ENCODE results near the gene TRAF2. TPM values are rescaled to one million over a fixed set of nuclear protein-coding genes. Genes with fewer than 3 reads are reported as not detected.

TRAF2 gene
- total RNA-seq, 1 donor from 2014 or later, result 10.0 TPM

DNA sequence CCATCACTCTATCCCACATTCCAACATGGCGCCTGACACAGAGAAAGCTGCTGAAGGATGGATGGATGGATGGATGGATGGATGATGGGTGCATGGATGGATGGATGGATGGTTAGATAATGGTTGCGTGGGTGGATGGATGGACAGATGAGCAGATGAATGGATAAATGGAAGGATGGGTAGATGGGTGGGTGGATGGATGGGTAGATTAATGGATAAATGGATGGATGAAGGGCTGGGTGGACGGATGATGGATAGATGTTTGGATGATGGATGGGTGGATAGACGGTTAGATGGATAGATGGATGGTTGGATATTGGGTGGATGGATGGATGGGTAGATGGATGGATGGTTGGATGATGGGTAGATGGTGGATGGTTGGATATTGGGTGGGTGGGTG is 70.3 kb downstream of the TRAF2 start:
- peaks cover 21% of the 10 kb centered on the region for H3K4me1 ChIP-seq
- no peaks in the 10 kb centered on the region for H3K9me3 ChIP-seq (replicated peaks)
- H3K27me3 ChIP-seq (ENCODE audit: low read depth), result no peaks in the 10 kb centered on the region
- intact Hi-C loops (cut with micrococcal nuclease), result no loop called here
- H3K4me3 ChIP-seq, result no peak overlapping the region
- H3K27ac ChIP-seq (replicated peaks), result no peak overlapping the region
- no peak for DNase-seq
- TF ChIP-seq, protein P1, sequence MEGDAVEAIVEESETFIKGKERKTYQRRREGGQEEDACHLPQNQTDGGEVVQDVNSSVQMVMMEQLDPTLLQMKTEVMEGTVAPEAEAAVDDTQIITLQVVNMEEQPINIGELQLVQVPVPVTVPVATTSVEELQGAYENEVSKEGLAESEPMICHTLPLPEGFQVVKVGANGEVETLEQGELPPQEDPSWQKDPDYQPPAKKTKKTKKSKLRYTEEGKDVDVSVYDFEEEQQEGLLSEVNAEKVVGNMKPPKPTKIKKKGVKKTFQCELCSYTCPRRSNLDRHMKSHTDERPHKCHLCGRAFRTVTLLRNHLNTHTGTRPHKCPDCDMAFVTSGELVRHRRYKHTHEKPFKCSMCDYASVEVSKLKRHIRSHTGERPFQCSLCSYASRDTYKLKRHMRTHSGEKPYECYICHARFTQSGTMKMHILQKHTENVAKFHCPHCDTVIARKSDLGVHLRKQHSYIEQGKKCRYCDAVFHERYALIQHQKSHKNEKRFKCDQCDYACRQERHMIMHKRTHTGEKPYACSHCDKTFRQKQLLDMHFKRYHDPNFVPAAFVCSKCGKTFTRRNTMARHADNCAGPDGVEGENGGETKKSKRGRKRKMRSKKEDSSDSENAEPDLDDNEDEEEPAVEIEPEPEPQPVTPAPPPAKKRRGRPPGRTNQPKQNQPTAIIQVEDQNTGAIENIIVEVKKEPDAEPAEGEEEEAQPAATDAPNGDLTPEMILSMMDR (IDR thresholded peaks at IDR 0.05; ENCODE audit: borderline replicate concordance), result no peak
- no peaks in the 10 kb centered on the region for H3K36me3 ChIP-seq

DNA sequence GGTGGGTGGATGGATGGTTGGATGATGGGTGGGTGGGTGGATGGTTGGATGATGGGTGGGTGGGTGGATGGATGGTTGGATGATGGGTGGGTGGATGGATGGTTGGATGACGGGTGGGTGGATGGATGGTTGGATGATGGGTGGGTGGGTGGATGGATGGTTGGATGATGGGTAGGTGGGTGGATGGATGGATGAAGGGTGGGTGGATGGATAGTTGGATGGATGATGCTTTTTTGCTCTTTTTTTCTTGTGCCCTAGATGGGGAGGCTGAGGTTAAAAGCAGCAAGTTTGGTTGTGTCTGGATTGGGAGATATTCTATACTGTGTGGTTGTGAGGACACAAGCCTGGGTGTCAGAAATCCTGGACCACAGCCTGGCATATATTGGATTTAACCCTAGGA is 71.1 kb downstream of the TRAF2 start:
- H3K27ac ChIP-seq (replicated peaks), result no peak overlapping the region
- H3K4me3 ChIP-seq, result no peak overlapping the region
- H3K36me3 ChIP-seq, result no peaks in the 10 kb centered on the region
- no peaks in the 10 kb centered on the region for H3K9me3 ChIP-seq (replicated peaks)
- no peaks in the 10 kb centered on the region for H3K27me3 ChIP-seq (ENCODE audit: low read depth)
- TF ChIP-seq, protein P1 (IDR thresholded peaks at IDR 0.05; ENCODE audit: borderline replicate concordance), result no peak
- DNase-seq, result no peak
- intact Hi-C loops (cut with micrococcal nuclease), result no loop called here
- H3K4me1 ChIP-seq, result peaks cover 21% of the 10 kb centered on the region

DNA sequence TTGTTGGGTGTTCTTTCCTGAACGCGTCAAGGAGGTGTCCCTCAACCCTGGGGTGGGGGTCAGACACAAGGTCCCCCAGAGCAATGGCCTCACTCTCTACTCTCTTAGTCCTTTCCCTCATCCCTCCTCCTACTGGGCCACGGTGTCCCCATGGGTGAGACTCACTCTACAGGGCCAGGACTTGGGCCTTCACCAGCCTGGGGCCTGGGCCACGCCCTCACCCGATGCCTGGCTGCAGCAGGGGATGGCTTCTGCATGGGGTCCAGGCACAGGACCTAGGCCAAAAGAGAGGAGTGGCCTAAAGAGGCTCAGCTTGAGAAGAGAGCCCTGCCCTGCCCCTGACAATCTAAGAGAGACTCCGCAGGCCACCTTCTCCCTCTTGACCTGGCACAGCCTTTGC is 71.6 kb downstream of the TRAF2 start:
- DNase-seq, result no peak
- TF ChIP-seq, protein P1 (IDR thresholded peaks at IDR 0.05; ENCODE audit: borderline replicate concordance), result no peak
- Histone ChIP-seq H3K36me3 (no peaks in the 10 kb centered on the region), H3K9me3 (replicated peaks) (no peaks in the 10 kb centered on the region), H3K27me3 (ENCODE audit: low read depth) (no peaks in the 10 kb centered on the region), H3K4me3 (no peak overlapping the region), H3K27ac (replicated peaks) (no peak overlapping the region), H3K4me1 (peaks cover 18% of the 10 kb centered on the region)
- intact Hi-C loops (cut with micrococcal nuclease), result no loop called here

DNA sequence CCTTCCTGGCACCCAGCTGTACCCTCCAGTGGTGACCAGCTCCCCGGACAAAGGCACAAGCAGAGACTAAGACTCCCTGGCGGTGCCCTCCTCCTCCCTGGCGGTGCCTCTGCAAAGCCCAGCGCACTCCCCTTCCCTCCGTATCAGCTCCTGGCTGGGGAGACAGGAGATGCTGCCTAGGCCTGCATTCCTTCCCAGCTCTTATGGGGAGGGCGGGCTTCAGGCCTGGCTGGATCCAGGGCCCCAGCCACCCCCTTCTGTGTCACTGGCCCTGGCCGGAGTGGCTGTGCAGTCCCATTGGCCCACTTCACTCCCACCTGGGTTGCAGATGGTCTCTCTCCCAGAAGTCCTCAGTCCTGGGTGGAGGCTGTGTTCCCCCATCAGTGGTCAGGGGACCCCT is 72.2 kb downstream of the TRAF2 start:
- Histone ChIP-seq H3K4me1 (peaks cover 23% of the 10 kb centered on the region), H3K36me3 (no peaks in the 10 kb centered on the region), H3K27me3 (ENCODE audit: low read depth) (no peaks in the 10 kb centered on the region), H3K27ac (replicated peaks) (no peak overlapping the region), H3K9me3 (replicated peaks) (no peaks in the 10 kb centered on the region), H3K4me3 (no peak overlapping the region)
- DNase-seq, result no peak
- intact Hi-C loops (cut with micrococcal nuclease), result no loop called here
- TF ChIP-seq, protein P1 (IDR thresholded peaks at IDR 0.05; ENCODE audit: borderline replicate concordance), result no peak

DNA sequence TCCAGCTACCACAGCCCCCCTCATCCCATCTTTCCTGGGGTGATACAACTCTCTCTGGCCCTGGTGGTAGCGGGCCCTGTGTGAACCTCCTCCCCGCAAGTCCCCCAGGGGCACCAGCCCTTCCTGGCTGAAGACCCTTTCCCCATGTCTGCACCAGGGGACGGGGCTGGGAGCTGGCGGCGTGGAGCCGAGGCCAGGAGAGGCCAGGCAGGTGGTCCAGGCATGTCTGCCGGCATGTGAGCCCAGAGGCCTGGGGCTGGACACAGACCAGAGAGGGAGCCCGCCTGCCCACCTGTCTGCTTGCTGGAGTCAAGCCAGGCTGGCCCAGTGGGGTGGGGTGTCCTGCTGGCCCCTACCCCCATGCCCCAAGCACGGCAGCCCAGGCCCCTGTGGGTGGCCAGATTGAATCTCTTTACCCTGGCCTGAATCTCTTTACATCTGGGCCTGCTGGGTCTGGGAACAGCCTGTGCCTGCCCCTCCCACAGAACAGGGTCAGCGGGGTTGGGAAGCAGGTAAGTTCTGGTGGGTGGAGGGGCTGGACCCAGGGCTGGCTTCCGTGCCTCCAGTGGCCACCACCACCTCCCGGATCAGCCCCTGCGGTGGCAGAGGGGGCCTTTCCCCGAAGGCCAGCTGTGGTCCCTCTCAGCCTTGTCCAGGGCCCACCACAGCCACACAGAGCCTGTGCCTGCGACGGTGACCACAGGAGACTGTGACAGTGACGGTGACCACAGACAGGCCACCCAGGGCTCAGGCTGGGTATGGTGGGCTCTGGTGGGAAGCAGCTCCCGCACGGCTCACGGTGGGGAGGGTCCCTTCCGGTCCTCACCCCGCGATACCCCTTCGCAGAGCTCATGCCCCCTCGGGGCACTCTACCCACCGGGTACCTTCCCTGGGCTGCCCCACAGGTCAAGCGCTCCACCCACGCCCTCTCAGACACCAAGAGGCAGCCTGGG is 72.9 kb downstream of the TRAF2 start:
- H3K36me3 ChIP-seq, result no peaks in the 10 kb centered on the region
- no peaks in the 10 kb centered on the region for H3K27me3 ChIP-seq (ENCODE audit: low read depth)
- TF ChIP-seq, protein P1 (IDR thresholded peaks at IDR 0.05; ENCODE audit: borderline replicate concordance), result no peak
- intact Hi-C loops (cut with micrococcal nuclease), result no loop called here
- no peak for DNase-seq
- H3K4me1 ChIP-seq, result peaks cover 30% of the 10 kb centered on the region
- no peak overlapping the region for H3K4me3 ChIP-seq
- no peaks in the 10 kb centered on the region for H3K9me3 ChIP-seq (replicated peaks)
- no peak overlapping the region for H3K27ac ChIP-seq (replicated peaks)
